ENCODE measurements around the gene WNT8B.

DNA sequence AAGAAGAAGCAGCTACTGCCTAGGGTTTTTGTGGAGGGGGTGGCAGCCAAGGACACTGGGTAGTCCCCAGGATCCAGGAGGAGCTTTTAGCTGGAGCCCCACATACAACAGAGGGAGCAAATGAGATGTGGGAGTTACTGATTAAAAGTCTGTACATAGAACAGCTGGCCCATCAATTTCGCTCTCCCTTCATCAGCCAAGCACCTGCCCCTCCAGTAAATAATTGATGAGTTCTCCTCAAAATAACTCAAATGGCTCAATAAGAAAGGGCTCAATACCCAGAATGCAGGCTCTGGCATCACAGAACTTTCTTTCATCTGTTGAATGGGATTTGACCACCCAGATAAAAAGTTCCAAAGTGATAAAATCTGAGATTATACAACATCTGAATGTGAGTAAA, 15.1 kb upstream of the WNT8B start:
- TF ChIP-seq MZF1 (CRISPR knock-in tag; IDR thresholded peaks at IDR 0.05; ENCODE audit: borderline replicate concordance), result no peak
- no peak for TF ChIP-seq SMARCE1 (IDR thresholded peaks at IDR 0.05; ENCODE audit: borderline replicate concordance)

Measured in HepG2 (cell line).